COR-L47 (cell line): ENCODE data around the gene DOCK1.
"Not testable (repeated sequence)": the region's sequence is repeated elsewhere in the genome, so short reads cannot be mapped to it uniquely, and the experiment has no call there.

ENCODE experiments used
- DNase-seq: peaks from one replicate; lab custom pipeline; 2025; lab: John Stamatoyannopoulos, UW

The DOCK1 gene

DNA sequence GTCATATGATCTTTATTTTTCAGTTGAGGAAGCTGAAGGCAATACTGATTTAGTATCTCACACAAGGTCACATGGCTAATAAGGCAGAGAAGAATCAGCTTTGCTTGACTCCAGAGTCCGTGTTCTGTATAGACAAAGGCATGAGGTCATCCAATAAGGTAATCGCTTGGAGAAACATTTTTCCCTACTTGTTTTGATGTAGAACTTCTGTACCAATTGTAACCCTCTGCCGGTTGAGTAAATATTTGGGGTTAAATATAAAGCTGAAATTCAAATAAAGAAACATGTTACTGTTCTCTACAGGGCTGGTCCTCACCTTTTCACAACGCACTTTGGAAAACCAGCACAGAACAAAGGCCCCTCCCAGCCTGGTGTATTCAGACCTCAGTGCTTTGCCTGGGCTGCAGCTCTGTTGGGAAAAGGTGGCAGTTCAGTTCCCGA, 374.1 kb downstream of the DOCK1 start:
- no peak for DNase-seq

DNA sequence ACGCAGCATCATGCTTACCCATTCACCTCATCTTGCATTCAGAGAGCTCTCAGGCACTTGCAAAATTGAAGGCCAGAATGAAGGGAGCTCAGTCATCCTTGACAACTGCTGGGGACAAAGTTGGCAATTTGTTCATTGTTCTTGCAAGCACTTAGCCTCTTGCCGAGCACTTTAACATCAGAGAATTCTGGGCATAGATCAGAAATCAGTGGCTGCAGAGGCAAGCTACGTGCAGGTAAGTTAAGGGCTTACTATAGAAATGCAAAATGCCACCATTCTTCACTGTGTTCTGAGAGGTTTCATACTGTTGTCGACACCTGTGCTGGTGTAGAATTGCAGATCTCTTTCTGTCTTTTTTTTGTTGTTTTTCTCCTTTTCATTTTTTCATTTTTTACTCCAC, 375.2 kb downstream of the DOCK1 start:
- DNase-seq = no peak

DNA sequence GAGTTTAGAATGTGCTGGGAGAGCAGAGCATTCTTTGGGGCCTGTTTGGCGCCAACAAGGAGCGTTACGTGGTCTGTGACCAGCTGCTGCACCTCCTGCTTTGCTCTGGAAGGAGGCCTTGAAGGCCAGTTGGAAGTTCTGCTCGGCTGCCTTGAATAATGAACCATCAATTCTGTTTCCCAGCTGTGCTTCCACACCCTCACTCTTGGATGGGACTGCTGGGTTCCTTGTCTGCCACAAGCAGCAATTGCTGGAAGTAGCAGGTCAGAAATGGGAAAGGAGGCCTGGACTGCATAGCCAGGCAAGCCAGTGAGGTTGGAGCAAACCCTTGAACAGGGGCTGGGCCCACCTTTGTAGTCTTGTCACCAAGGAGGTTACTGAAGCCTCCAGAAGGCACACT, 377.8 kb downstream of the DOCK1 start:
- no peak for DNase-seq

DNA sequence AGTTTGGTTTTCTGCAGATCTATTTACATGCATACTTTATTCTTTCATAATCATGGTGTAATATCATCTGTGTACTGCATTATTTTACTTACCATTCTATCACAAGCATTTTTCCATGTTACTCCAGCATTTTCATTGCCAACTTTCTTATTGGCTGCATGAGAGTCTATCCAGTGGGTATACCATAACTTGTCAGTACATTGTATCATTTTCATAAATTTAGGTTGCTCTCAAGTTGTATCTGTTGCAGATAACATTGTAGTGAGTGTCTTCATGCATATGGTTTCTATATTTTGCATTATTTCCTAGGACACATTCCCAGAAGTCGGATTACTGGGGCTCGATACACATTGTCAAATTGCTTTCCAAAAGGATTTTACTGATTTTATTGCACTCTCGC, 378.3 kb downstream of the DOCK1 start:
- DNase-seq = no peak

DNA sequence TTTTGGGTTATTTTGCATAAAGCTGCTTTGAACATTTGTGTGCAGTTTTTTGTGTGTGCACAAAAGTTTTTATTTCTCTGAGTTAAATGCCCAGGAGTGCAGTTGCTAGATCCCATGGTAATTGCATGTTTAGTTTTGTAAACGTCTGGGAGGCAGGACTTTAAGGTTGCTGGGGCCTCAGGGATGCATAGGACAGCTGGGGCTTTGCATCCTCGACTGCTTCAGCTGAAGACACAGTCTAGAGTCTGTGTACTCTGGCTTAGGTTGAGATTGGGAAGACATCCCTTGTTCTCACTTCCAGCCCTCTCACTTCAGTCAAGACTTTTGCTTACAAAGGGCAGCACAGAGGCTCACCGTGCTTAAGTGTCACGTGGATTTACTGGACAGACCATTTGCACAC, 385.6 kb downstream of the DOCK1 start:
- DNase-seq = no peak

DNA sequence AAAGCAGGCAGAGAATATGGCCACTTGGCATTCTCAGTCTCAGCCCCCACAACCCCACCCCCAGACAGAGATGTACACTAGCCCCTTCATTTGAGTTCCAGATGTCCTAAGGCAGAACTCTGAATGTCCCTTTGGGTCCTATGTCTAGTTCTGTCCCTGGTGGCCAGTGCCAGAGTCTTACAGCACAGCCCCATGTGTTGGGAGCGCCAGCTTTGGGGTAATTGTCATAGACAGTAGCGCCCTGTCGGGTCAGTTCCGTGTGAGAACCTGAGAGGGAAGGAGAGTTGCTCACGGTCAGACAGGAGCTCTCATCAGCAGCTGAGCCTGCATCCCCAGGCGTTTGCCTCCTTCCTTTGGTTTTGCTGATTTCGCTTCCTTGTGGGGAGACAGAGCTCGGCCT, 386.1 kb downstream of the DOCK1 start:
- DNase-seq = no peak

DNA sequence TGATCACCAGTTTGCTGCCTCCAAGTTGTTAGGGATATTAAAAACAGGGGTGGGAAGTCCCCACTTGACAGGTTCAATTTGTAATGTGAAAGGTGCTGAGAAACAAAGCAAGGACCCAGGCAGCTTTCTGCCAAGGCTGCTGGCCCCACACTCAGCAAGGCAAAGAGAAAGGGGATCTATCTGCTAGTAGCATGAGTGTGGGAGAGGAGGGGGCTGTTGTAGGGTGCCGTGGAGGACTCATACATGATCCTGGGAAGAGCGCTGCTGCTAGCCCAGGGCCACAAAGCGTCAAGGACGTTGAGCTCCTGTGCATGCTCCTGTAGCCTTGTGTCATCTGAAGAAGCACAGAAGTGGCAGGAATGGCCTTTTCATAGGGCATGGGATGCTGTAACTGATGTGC, 387.7 kb downstream of the DOCK1 start:
- DNase-seq = no peak

DNA sequence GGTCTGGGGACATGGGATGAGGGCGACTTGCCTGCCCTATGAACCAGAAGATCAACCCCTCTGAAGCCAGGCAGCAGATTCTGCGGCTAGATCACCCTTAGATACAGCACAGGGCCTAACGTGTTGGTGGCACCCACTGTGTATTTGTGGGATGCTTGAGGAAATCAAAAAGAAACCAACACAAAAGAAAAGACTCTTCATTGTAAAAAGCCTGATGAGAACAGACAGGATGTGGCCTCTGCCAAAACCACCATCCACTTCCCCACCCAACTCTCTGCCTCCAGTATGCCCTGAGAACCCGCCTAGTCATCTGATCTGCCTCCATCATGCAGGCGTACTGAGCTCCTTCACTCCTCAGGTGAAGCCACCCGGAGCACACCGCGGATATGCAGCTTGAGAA, 388.4 kb downstream of the DOCK1 start:
- DNase-seq = no peak

DNA sequence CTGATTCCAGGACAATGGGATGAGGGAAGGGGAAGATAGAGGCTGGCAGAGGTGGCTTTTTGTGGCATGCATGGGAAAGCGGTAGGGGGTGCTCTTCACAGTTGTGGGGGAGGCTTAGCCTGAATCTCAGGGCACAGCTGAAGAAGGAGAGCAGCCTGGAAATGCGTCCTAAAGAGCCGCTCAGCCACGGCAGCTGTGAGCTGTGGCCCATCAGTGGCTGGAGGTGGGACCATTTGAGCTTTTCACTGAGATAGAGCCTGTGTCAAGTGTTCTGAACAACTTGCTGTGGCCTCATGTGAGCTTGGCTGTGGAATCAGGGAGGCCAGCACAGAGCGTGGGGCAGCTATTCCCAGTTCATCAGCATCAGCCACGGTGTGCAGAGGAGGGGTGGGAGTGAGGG, 391.5 kb downstream of the DOCK1 start:
- no peak for DNase-seq

DNA sequence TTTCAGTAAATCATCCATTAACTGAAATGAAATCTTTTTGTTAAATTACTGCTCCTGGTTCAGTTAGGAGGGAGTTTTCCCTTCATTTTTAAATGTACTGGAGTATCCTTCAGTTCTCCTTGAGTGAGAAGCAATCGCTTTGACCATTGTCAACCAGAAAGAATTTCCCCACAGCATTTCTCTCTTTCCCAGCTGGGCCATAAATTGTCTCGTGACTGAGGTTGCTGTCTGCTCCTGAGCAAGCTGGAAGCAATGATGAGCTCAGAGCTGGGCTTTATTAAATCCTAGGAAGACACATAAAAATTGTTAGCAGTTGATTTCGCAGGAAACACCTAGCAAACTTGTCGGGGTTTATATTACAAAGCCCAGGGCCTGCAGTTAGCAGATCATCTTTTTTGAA, 393.2 kb downstream of the DOCK1 start:
- no peak for DNase-seq

DNA sequence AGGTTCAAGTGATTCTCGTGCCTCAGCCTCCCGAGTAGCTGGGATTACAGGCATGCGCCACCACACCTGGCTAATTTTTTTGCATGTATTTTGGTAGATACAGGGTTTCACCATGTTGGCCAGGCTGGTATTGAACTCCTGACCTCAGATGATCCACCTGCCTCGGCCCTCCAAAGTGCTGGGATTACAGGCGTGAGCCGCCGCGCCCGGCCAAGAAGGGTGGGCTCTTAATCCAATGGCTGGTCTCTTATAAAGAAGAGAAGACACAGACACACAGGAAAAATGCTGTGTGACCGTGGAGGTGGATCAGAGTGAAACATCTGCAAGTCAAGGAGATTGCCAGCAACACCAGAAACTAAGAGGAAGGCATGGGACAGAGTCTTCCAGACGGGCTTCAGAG, 394.0 kb downstream of the DOCK1 start:
- not testable (repeated sequence) for DNase-seq

DNA sequence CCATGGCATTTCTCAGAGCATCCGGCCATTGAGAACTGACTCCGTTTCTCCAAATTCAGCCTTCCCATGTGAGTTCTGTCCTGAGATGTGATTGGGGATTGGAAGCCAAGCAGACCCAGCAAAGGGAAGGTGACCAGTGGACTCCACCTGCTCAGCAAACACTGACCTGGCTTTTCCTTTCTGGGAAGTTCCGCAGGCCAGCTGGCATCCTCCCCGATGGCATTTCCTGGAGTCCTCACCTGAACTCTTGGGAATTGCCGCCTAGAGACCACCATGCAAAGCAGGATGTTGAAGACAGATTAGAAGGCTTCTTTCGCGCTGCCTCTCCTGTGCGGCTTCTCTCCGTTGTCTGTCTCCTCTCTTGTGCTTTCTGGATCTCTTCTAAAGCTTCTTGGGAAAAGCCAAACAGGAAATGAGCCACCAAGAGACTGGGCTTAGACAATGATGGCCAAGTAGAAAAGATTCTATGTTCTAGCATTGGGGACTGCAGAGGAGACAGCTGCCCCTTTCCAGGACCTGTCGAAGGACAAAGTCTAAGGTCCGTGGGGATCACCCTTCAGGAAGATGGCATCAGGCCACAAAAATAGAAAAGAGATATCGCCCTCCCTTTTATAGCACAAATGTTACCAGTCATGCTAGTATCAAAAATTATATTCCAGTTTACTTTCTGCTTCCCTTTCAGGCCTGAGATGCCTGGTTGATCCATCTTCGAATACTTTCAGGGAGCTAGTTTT, 394.9 kb downstream of the DOCK1 start:
- DNase-seq = no peak

DNA sequence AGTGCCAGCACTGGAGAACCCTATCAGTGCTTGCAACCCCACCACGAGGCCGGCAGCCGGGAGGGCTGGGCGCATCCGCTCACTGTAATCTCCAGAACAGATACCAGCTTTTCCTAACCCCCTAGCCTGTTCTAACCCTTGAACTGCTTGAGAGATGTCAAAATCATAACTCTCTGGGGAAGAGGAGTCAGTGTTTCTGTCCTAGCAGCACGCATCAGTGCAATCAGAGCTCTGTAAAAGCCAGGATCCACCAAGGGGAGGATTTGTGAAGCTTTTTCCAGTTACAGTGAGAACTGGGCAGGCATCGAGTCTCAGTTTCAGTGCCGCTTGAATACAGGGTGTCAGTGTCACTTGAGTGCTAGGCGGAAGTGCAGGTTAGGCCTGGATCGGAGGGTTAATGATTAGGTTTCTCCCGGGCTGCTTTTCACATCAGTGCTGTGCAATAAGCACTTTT, 395.7 kb downstream of the DOCK1 start:
- no peak for DNase-seq

DNA sequence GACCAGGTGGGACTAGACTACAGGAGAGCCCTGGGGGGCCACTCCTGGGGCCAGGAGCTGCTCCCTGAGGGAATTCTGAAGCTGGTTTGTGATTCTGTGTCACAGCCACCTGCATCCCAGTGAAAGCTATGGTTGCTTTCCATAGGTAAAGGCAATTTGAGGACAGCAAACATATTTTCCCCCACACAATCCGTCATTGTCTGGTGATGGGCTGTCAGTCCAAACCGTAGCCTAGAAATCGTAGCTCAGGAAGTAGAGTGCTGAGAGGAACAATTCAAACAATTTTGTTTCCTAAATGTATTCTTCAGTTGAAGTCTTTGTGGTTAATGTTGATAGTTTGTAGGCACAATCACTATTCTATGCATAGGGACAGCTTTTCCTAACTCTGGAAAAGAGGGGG, 397.1 kb downstream of the DOCK1 start:
- DNase-seq = no peak

DNA sequence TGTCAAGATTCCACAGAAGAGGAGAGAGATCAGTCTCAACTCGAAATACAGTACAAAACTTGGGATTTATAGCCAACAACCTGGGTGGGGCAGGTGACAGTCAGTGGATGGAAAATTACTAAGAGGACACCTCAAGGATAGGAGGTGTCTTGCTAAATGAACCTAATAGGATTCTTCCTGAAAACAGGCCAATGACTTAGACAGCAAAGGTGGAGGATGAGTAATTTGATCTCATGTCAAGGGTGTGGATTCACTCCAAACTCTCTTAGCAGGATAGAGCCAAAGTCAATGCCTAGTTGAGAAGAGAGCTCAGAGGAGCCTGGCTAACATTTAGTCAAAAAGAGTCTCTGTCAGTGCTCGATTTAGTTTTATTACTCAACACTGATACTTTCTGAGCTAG, 397.9 kb downstream of the DOCK1 start:
- DNase-seq = no peak

DNA sequence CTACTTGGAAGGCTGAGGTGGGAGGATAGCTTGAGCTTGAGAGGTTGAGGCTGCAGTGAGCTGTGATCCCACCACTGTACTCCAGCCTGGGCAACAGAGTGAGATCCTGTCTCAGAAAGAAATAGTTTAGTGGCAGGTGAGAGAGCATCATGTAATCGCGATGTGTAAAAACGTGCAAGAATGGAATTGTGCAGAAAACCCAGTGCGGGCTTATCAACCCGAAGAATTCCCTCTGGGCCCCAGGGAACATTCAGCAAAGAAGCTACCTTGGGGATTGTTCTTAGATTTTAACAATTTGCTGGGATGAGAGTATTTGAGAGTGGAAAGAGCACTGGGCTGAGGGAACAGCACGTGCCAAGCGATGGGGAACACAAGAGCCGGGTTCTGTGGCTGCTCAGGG, 398.5 kb downstream of the DOCK1 start:
- DNase-seq = no peak

DNA sequence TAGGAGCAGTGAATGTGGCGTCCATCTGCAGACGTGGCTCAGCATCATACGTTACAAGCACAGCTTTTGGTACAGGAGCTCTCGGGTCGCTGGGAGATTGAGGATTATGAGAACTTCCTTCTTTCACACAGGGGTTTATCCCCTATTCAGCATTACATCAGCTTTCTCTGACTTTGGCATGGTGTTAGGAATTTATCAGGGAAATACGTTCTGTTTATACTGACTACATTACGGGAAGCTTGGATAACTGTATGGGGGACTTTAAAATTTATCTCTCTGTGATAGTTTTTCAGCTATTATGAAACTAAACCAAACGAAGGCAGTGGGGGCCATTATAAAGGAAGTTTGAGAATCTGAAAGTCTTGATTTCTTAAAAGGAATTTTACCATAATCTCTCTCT, 401.3 kb downstream of the DOCK1 start:
- no peak for DNase-seq

DNA sequence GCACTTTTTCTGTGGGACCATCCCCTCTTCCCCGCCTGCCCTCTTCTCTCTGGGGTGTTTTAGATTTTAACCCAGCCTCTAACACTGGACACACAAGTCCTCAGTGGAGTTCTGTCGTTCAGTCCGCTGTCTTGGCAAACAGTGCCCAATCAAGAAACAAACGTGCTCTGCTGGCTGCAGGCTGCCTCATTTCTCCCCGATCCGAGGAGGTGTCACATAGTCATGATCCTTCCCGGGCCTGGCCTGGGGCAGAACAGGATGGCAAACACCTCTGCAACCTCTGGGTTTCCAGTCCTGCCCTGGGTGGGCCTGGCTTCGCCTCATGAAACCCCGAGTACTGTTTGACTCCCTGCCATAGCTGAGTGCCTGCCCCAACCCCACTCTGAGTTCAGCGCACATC, 402.1 kb downstream of the DOCK1 start:
- no peak for DNase-seq

DNA sequence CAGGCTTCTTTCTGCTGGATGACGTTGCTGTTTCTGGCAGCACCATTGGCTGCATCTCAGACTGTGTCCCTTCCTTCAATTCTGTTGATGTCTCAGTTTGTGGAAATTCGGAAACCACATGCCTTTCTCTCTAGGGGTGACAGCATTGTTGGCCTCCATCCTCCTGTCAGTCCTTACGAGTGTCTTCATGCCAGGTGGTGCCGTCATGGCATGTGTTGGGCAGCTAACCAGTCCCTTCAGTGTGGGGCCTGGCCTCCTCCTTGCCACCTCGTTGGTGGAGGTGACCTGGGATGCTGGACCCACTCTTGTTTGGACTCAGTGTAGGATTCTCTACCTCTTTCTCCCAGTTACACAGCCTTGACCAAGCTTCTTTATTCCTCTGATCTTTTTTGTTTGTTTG, 402.8 kb downstream of the DOCK1 start:
- no peak for DNase-seq

DNA sequence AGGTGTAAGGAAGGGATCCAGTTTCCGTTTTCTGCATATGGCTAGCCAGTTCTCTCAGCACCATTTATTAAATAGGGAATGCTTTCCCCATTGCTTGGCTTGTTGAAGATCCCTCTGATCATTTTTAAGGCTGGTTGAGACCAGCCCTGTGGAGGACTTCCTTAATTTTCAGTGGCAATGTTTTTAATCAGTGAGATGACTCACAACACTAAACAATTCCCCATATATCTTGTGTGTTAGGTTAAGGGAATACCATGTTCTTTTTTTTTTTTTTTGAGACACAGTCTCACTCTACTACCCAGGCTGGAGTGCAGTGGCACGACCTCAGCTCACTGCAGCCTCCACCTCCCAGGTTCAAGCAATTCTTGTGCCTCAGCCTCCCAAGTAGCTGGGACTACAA, 404.4 kb downstream of the DOCK1 start:
- DNase-seq = not testable (repeated sequence)

DNA sequence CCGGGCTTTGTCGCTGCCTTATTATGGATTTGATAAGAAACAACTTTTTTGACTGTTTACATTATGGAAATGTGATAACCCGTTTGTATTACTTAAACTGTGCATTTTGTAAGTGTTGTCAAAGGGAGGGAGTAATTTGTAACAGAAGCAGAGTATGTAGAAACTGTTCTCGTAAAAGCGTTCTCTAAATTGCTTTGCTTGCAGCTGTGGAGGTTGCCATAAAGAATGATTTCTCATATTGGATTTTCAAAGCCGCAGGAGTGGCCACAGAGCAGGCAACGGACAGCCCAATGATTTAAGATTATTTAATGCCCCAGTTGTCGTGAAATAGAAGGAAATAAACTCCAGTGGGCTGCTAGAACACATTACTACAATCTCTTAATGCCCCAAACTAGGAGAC, 405.2 kb downstream of the DOCK1 start:
- no peak for DNase-seq

DNA sequence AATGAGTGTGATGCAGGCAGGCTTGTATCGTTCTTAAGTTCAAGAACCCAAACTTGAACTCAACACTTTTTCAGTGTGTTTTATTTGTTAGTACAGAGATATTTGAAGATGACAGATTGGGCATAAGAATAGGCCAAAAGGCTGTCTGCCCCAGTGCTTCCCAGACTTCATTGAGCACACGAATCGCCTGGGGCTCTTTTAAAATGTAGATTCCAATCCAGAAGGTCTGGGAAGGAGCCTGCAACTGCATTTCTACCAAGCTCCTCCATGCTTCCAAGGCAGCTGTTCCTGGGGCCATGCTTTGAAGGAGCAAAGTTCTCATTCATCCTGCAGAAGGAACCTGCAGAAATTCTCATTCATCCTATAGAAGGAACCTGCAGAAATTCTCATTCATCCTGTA, 405.7 kb downstream of the DOCK1 start:
- no peak for DNase-seq

DNA sequence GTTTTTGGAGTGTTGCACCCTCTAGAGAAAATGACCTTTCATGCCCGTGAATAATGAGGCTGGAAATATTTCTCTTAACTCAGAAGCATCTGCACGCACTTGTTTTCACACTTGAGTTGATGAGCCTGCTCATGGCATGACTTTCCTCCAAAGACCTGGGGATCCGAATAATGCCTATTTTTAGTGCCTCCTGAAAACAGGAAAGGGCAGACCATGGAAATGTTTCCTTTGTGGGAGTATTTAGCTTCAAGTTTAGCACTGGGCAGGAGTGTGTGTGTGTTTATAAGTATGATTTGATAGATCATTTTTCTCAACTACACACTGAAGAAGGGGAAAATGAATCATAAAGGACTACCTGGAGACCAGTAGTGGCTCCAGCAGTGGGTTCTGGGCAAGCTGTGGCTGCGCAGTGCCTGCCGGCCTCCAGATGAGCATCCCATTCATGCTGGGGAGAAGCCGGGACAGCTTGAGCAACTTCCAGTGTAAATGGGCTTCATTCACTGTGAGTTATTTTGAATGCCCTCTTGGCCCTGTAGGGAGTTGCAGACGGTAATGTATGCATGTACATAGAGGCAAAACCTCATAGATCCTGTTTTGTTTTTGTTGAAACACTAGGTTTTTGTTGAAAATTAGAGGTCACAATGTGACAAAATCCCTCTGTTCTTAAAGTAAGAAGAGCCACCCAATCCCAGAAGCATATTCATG, 408.9 kb downstream of the DOCK1 start:
- DNase-seq = no peak

DNA sequence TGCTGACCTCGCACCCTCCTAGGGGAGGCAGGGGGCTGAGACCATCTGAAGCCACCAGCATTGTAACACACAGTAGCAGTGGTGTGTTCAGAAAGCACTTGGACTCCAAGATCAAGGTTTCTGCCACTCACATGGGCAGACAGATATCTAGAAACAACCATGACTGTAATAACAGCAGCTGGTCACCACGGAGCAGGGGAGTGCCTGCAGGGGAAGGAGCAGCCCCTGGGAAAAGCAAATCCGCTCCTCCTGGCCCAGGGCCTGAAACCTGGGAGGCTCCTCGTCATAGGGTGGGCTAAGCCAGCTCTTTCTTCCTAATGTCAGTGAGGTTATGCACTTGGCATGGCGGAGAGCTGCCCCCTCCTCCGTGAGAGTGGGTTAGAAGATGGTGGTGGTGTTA, 409.6 kb downstream of the DOCK1 start:
- no peak for DNase-seq
